ENCODE results near the gene TEAD1. TPM values are rescaled to one million over a fixed set of nuclear protein-coding genes. Genes with fewer than 3 reads are reported as not detected.

TEAD1 gene
- polyA plus RNA-seq, 1 donor from 2014 or later = 12.2 TPM

DNA sequence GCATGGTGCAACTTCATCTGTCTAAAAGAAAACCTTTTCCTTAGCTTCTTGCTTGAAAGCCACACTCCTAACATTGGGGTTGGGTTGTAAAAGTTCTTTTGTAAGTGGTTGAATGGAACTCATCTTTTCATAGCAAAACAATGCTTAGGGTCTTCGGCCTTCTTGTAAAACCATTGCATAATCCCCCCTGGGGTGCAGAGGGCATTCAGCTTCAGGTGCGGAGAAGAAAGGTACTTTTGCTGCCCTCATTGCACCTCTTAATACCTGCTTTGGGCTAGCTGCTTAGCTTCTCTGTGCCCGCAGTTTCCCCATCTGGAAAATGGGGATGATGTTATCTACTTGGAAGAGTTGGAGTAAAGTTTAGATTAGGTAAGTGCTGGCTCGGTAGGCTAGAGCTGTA, 10.1 kb downstream of the TEAD1 start:
- H3K9me2 ChIP-seq (ENCODE audit: insufficient read depth, low read length) = no peaks in the 10 kb centered on the region
- H3K36me3 ChIP-seq (ENCODE audit: insufficient read depth, low read length) = no peaks in the 10 kb centered on the region
- H3K9me3 ChIP-seq (ENCODE audit: low read length) = no peaks in the 10 kb centered on the region
- H3K4me2 ChIP-seq (ENCODE audit: low read length) = no peak overlapping the region
- H3K27ac ChIP-seq (ENCODE audit: low read length) = no peak overlapping the region
- H3K9ac ChIP-seq (ENCODE audit: low read length) = no peak overlapping the region
- no peaks in the 10 kb centered on the region for H4K20me1 ChIP-seq (ENCODE audit: insufficient read depth)
- H3K79me2 ChIP-seq (replicated peaks; ENCODE audit: insufficient read depth, low read length) = peaks cover 91% of the 10 kb centered on the region
- no peaks in the 10 kb centered on the region for H3K27me3 ChIP-seq (ENCODE audit: insufficient read depth, low read depth, low read length)
- H3K4me3 ChIP-seq (ENCODE audit: low read length) = no peak overlapping the region
- H3F3A ChIP-seq (ENCODE audit: insufficient read depth, low read length, poor library complexity, severe bottlenecking) = no peaks in the 10 kb centered on the region
- no peak overlapping the region for H2AFZ ChIP-seq (ENCODE audit: low read depth, low read length)
- TF ChIP-seq, protein P1, sequence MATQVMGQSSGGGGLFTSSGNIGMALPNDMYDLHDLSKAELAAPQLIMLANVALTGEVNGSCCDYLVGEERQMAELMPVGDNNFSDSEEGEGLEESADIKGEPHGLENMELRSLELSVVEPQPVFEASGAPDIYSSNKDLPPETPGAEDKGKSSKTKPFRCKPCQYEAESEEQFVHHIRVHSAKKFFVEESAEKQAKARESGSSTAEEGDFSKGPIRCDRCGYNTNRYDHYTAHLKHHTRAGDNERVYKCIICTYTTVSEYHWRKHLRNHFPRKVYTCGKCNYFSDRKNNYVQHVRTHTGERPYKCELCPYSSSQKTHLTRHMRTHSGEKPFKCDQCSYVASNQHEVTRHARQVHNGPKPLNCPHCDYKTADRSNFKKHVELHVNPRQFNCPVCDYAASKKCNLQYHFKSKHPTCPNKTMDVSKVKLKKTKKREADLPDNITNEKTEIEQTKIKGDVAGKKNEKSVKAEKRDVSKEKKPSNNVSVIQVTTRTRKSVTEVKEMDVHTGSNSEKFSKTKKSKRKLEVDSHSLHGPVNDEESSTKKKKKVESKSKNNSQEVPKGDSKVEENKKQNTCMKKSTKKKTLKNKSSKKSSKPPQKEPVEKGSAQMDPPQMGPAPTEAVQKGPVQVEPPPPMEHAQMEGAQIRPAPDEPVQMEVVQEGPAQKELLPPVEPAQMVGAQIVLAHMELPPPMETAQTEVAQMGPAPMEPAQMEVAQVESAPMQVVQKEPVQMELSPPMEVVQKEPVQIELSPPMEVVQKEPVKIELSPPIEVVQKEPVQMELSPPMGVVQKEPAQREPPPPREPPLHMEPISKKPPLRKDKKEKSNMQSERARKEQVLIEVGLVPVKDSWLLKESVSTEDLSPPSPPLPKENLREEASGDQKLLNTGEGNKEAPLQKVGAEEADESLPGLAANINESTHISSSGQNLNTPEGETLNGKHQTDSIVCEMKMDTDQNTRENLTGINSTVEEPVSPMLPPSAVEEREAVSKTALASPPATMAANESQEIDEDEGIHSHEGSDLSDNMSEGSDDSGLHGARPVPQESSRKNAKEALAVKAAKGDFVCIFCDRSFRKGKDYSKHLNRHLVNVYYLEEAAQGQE (IDR thresholded peaks at IDR 0.05; ENCODE audit: borderline replicate concordance) = no peak
- TF ChIP-seq SMC3 (conservative IDR thresholded peaks at IDR 0.05; ENCODE audit: poor library complexity) = no peak

- Histone ChIP-seq H3K36me3 (ENCODE audit: insufficient read depth, low read length) (no peaks in the 10 kb centered on the region), H3K27me3 (ENCODE audit: insufficient read depth, low read depth, low read length) (no peaks in the 10 kb centered on the region), H3K9me2 (ENCODE audit: insufficient read depth, low read length) (no peaks in the 10 kb centered on the region), H3K4me2 (ENCODE audit: low read length) (no peak overlapping the region), H3K27ac (ENCODE audit: low read length) (no peak overlapping the region), H3K9ac (ENCODE audit: low read length) (no peak overlapping the region), H4K20me1 (ENCODE audit: insufficient read depth) (no peaks in the 10 kb centered on the region), H3K9me3 (ENCODE audit: low read length) (no peaks in the 10 kb centered on the region), H3K4me3 (ENCODE audit: low read length) (no peak overlapping the region), H3K79me2 (replicated peaks; ENCODE audit: insufficient read depth, low read length) (peaks cover 91% of the 10 kb centered on the region), H3F3A (ENCODE audit: insufficient read depth, low read length, poor library complexity, severe bottlenecking) (no peaks in the 10 kb centered on the region), H2AFZ (ENCODE audit: low read depth, low read length) (no peak overlapping the region)
- TF ChIP-seq EZH2 (IDR thresholded peaks at IDR 0.05; ENCODE audit: borderline replicate concordance, insufficient read depth, low read length, poor library complexity, severe bottlenecking) = no peak
Measured at GRCh38 chr11:12684816-12685215, 10.6 kb downstream of the TEAD1 start.

- Histone ChIP-seq H4K20me1 (ENCODE audit: insufficient read depth) (no peaks in the 10 kb centered on the region), H3K27ac (ENCODE audit: low read length) (no peak overlapping the region), H3K9me3 (ENCODE audit: low read length) (no peaks in the 10 kb centered on the region), H3F3A (ENCODE audit: insufficient read depth, low read length, poor library complexity, severe bottlenecking) (no peaks in the 10 kb centered on the region), H2AFZ (ENCODE audit: low read depth, low read length) (no peak overlapping the region), H3K4me2 (ENCODE audit: low read length) (no peak overlapping the region), H3K9ac (ENCODE audit: low read length) (no peak overlapping the region), H3K79me2 (replicated peaks; ENCODE audit: insufficient read depth, low read length) (peaks cover 89% of the 10 kb centered on the region), H3K27me3 (ENCODE audit: insufficient read depth, low read depth, low read length) (no peaks in the 10 kb centered on the region), H3K4me3 (ENCODE audit: low read length) (no peak overlapping the region), H3K9me2 (ENCODE audit: insufficient read depth, low read length) (no peaks in the 10 kb centered on the region), H3K36me3 (ENCODE audit: insufficient read depth, low read length) (no peaks in the 10 kb centered on the region)
- TF ChIP-seq CTCF (IDR thresholded peaks at IDR 0.05; ENCODE audit: poor library complexity, severe bottlenecking) (no peak), EZH2 (IDR thresholded peaks at IDR 0.05; ENCODE audit: borderline replicate concordance, insufficient read depth, low read length, poor library complexity, severe bottlenecking) (no peak), MXI1 (conservative IDR thresholded peaks at IDR 0.05; ENCODE audit: poor library complexity, severe bottlenecking) (no peak), EP300 (conservative IDR thresholded peaks at IDR 0.05; ENCODE audit: poor library complexity, severe bottlenecking) (no peak), TAF1 (IDR thresholded peaks at IDR 0.05; ENCODE audit: low read depth) (no peak), POLR2AphosphoS5 (IDR thresholded peaks at IDR 0.05) (no peak), RAD21 (conservative IDR thresholded peaks at IDR 0.05) (no peak), SMC3 (conservative IDR thresholded peaks at IDR 0.05; ENCODE audit: poor library complexity) (no peak)
Measured at GRCh38 chr11:12685229-12685628, 11.0 kb downstream of the TEAD1 start.

Measured in neural cell (in vitro differentiated cells).